Stimulated activated CD8-positive, alpha-beta memory T cell treated with anti-CD3 and anti-CD28 coated beads, Interleukin-4, amount 100 ng/mL, for 4 hours (primary cell): ENCODE measurements around the gene MAST4.

Source experiments
- DNase-seq, 2 donors: peaks; one replicate each; pipeline ENCODE4 v3.0.0-alpha.2; 2020; ENCODE audit warnings: low read depth in 2 of 2, low spot score in 1 of 2

MAST4 gene

DNA sequence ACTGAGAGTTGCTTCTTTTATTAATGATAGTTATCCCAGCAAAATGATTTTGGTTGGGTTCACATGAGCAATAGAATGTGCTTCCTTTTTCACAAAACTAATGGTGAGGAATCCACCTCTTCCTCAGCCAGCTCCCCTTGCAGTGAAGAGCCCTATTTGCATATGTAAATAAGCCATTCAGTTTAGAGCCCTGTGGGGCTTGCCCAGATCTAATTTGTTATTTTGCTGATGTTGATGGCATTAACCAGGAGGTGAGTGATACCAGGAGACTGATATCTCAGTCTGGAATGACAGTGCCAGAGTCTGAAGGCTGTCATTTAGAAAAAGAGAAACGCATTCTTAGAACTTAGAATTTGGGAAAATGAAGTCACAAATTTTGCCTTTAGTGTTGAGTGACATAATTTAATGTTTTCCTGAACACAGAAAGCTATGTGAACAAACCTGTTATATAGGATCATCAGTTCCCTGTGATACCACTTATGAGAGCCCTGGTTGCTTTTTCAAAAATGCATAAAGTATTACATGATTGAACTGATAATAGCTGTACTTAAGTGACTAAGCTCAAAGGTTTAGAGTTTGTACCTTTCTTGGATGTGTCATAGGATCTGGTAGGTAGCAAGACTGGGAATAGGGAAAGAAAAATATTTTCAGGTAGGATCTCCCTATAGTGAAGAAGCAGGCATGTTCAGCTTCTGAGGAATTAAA is 271.6 kb downstream of the MAST4 start:
- DNase-seq: no peak

DNA sequence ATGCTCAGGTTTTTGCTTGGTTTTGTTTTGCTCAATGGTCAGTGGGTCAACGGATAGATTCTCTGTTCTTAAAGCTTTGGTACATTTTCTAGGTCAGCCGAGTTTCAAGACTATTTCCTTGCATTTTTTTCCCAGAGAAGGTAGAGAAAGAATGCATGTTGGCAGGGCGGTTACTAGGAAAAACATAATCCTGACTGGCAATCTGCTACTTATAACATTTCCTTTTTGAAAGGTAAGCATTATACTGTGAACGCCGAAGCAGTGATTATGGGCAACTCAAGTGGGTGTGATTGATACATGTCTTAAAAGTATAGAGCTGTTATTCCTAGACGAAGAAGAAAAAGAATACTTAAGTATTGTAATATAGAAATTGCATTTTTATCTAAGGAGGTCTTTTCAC is 273.2 kb downstream of the MAST4 start:
- no peak for DNase-seq

DNA sequence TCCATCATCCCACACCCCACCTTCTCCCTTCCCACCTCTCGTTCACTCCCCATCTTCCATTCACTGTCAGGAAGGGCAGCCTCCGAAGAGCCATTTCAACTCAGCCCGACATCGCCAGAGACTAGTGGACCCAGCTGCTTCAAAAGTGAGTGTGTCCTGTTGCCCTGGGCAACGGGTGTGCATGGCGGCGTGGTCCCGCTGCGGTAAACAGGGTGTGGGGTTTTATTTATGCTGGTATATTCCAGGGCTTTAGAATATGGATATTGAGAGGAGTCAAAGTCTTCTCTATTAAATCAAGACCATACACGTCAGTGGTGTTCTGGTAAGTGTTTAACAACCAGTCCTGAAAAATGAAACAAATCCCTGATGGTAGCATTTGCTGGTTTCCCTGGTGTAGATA is 274.5 kb downstream of the MAST4 start:
- DNase-seq: no peak

DNA sequence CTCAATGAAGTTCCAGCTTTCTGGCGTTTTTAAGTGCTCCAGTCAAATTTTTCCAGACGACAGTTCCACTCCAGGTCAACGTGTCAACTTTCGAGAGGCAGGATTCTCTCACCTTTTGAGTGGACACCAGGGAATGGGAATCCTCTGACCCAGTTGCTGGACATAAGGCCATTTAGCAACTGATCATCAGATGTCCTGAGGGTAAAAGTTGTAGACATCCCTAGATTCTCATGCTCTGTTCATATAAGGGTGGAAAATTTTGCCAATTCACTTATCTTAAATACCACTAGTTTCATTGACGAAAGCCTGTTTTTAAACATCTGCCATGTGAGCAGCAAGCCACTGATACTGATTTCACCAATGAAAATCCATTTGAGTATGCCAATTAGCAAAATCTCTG is 275.5 kb downstream of the MAST4 start:
- DNase-seq: no peak

DNA sequence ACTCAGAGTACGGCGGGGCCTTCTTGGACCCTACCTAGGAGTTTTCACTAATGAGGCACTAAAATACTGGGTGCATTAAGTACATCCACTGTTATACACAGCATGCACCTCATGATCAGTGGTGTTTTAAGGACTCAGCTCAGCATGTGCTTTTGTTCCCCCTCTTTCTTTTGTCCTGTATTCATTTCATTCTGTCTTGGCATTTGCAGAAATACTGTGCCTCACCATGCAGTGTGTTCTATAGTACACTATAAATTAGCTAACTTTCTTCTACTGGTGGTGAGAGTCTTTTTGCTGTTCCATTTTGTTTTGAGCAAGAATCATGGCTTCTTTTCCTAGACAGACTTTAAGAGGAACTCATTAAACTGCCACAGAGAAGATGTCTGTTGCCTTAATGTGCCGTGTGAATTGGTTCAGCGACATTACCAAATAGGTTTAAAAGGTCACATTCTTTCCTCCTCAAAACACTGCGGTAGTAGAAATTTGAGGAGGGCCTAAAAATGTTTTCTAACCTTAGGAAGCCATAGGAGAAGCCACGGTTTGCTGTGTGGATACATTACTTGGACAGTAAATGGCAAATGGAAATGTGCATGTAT is 276.6 kb downstream of the MAST4 start:
- no peak for DNase-seq

DNA sequence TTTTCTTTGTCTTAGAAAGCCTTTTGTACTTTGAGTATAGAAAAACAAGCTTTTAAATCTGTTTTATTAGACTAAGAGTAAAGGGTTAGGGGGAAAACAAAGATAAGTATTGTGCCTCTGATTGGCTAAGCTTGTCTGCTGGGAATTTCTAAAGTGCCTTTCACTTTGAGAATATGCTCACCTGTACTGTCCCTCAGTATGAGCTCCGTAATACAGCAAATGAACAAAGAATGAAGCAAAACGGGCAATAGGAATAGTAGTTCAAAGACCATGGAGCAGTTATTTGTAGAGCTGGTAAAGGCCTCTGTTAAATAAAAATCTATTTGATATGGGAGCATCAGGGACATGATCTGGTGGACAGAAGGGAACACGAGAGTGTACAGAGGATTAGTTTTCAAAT is 277.8 kb downstream of the MAST4 start:
- DNase-seq: no peak

DNA sequence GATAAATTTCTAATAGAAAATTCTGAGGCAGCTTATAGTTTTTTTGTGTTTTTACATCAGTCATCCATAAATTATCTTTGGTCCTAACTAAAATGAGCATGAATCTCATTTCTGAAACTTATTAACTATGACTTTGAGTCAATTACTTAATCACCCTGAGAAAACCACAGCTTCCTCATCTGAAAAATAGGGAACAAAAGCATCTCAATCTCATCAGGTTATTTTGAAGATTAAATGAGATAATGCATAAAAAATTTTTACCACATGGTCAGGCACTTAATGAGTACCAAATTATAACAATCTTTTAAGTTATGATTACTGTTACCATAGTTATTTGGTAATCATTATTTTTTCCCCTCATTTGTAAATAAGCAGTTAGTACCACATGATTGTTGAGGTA is 279.1 kb downstream of the MAST4 start:
- DNase-seq: no peak

DNA sequence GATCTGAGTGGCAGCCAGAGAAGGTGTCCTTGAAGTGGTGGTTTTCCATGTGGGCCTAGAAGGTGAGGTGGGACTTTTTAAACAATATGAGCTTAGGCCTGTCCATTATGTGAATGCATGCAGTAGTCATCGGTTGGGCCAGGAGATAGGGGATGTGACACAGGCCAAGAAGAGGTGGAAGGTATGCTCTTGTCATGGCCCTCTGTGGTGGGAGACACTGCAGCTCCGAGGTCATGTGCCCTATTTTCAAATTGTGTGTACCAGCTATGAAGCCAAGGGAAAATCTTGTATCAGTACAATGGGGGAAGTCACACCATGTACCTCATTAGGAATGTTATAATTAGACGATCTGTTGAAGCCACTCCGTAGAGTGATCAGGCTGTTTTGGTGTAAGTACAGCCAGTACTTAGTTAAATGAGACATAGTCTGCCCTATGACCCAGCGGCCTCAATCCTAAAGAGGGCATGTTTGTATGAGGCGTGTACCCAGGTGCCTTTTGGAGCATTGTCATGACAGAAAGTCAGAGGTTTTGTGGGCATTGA is 280.1 kb downstream of the MAST4 start:
- DNase-seq: no peak

DNA sequence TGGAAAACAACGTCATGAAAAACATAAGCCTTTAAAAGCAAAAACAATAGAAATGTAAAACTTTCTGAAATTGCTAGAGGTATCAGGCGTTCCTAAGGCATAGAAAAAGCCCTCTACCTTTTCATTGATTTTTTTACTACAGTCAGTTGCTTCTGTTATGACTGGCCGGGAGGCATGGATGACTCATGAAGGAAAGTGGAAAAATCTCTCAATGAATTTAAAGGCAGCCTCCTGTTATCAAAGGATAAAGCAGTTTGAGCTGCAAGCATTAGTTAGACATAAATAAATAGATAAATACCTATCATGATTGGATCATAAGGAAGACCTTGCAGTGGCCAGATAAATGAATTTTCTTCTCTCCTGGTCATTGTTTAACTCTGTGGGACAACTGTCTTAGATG is 281.6 kb downstream of the MAST4 start:
- no peak for DNase-seq

DNA sequence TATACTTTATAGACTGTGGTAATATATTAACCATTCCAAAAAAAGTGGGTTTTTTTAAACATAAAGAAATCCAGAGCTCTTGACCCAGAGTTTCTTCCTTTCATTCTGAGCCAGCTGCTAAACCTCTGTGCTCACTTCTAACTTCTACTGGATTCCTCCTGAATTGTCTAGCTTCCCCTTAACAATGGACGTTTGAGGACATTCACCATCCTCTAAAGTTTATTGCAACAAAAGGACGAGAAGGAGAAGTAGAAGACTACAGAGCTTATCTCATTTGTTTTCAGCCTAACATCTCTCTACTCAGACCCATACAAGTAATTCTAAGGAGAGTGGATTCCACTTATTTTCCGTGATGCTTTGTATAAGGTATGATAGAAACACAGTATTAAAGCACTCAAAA is 284.2 kb downstream of the MAST4 start:
- DNase-seq: no peak

DNA sequence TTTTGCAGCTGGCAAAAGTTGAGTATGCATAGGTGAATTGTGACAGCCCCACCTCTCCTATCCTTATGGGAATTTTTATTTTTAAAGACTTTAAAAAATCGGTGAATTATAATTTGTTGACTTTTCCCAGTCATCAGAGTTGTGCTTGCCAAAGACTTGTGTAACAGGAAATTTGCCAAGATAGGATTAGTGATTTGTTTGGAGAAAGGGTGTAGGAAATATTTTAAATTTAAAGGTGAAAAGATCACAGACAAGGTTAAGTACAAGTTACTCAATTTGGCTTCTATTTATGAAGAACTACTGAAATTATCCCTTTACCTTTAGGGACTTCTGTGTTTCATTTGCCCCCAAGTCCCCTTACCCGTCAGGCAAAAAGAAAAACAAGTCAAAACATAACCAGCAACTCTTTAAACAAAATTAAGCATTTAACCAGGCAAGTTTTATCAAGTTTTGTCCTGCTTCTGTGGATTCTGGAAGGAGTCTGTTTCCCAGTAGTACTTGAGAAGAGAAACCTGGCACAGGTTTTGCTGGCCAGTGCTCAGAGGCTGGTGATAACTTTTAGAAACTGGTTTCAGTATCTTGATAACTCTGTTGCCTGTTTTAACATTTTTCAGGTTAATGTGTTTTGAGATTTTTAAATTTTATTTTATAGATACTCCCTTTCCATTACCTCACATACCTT is 285.4 kb downstream of the MAST4 start:
- no peak for DNase-seq

DNA sequence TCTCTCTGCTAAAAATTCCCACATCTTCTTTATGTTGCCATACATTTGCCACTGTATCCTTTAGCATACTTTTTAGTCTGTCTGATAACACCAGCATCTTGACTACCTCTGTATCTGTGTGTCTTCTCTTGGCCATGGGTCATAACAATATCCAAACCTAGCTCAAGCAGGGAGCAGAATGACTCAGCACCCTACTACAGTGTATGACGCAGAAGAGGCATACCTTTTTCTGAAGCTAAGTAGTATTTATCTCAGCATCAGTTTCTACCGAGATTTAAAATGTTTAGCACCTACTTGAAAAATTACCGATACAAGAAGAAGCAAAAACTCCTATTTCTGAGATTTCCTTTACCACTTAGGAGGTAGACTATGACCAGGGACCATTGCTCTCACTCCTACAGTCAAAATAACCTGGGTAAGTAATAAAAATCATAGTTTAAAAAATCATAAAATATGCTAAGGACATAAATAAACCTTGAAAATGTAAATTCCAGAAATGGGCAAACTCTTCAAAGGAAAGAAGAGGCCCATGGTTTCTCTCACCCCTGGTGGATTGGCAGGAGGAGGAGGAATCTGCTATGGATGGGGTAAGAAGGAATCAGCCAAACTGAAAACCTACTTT is 286.5 kb downstream of the MAST4 start:
- DNase-seq: no peak

DNA sequence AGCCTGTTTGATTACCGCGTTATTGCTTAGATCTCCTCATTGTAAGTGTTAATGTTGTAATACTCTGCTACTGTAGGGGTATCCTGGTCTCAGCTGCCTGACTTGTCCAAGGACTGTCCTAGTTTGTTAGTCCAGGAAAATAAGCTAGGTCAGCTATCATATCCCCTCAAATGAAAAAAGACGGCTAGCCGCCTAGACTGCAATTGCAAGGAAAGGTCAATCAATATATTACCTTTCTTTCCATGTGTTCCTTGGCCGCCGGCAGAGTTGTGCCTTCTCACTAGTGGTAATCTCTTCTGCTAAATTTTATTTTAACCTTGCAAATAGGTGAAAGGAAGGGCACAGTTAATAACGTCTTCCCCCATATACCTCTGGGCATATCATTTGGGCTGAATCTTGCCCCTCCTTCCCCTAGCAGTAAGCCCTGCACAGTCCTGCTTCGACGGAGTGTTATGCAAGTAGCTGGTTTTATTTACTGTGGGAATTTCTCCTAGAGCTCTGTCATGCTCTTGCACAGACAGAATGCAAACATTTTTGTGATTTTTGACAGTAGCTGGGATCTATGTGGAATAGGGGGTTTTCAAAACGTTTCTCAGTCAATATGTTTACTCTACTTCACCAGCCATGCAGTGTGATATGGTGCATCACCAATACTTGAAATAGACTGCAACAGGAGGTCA is 288.5 kb downstream of the MAST4 start:
- DNase-seq: no peak

DNA sequence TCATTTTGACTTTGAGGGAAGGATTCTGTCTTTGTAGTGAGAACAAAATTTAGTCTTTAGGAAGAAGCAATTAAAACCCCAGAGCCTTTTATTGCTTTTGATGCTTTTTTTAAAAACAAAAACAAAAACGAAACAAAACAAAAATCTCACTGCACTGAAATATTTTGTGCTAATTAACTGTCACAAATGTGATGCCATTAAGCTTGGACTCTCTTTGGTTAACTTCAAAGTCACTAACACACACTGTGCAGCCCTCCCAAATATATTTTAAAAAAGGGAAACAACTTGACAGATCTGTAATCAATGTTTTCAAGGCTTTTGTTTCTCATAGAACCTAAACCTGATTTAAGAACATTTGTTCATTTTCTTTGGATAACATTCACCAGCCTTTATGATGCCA is 290.7 kb downstream of the MAST4 start:
- no peak for DNase-seq

DNA sequence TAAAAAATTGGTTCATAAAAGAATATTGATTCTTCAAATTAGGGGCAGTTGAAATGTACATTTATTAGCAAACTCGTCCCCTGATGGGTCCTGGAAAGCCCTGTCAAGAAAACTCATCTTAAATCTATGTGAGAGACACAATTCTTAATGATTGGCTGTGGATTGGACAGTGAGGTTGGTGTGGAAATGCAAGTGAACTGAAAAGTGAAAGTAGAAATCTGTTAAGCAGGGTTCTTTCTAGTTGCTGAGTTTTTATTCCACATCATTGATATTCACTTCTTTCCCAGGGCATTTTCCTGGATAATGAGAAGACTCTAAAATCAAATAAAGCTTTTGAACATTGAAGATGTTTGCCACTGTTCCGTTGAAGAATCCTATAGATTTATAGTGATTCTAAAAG is 292.4 kb downstream of the MAST4 start:
- no peak for DNase-seq

DNA sequence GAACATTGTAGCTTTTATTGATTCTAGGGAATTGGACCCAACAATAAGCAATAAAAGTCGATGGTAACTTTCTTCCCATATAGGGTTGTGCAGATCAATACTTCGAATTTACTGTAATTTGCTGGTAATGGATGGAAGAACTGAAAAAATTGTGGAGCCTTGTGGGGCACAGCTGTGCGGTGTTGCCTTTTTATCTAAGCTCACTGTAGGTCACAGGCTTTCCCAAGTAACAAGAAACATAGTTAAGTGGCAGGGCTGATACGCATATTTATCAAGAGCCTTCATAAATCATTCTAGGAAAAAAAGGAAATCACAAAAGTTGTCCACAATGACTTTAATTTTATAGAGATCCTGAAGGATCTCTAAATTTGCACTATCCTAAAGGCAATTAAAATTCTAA is 292.9 kb downstream of the MAST4 start:
- DNase-seq: no peak

DNA sequence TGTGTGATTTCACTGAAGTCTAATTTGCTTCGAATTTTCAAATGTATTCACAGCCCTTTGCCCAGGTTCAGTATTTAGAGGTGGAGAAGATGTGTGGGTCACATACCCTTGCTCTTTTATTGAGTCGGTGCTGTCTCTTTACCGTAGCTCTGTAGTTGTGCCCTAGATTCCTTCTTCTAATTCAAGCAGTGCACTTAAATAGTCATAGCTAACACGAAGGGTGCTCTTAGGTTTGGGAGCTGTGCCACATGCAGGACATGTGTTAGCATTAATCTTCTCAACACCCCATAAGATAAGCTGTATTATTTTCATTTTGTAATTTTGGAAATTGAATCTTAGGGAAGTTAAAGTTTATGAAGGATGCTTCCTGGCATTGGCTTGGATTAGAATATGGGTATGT is 293.3 kb downstream of the MAST4 start:
- no peak for DNase-seq

DNA sequence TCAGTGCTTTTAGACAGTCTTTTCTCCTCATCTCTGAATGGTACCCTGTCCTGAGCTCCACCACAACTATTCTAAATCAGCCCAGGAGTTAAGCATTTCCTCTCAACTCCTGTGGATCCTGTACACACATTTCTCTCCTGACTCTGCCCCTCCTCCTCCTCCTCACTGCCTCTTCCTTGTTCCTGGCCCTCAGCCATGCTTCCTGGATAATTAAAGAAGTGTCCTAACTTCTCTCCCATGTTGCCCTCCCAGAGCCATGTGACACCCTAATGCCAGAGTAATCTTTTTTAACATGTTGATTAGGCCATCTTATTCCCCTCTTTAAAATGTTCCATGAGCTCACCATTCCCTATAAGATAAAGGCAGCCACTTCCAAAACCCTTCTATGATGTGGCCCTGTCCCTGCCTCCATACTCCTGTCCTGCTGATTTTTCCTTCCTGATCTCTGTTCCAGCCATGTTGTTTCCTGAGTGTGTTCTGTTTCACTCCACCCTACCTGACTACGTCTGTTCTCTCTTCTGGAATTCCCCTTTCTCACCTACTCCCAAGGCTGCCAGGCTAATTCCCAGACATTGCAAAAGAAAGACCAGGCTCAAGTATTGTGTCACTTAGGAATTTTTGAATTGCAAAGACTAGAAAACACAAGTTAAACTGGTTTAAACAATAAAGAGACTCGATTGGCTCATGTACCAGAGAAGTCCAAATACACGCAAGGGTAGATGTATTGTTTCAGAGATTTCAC is 295.2 kb downstream of the MAST4 start:
- DNase-seq: no peak

DNA sequence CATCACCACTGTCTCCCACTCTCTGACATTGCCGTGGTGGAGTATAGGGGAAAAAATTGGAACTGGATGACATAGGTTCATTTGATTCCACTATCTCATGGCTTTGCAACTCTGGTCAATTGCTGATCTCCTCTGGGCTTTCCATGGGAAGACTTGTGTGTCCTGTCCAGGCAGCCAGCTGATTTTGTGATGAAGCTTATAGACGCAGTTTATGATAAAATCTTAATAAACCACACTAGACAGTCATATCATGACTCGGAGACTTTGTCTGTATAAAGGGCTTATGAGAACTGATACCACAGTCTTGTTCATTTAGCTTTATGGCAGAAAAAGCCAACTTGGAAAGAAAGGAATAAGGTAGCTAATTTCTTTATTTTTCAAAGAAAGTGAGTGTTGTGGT is 296.5 kb downstream of the MAST4 start:
- no peak for DNase-seq

DNA sequence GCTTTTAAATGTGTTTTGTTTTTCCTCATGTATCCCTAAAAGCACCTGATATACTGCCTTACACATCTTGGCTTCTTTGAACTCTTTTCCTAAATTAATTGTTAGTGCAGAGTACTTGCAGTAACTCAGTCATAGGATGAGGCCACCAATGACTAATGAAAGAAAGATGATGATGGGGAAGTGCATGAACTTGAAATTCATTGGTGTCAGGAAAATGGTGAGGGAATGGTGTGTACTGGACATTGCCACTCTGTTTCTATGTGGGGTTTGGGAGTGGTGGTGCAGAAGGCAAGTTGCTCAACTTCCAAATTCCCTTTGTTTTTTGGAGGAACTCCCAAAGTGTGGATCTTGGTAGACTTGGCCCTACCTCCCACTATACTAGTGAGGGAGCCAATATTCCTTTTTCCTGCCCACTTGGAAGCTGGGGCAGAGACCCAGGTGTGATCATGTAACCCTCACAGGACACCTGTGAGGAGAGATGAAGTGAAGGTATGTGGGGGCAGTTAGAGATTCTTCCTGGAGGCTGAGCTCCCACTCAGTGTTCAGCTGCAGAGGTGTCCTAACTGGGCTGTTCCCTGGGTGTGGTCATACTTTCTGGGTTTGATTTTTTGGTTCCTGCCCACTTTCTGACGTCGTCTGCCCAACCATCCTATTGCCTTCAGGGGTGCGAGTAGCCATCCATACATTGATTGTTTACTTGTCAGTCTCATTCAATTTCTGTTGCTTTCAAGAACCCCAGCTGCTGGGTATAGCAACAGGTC is 298.5 kb downstream of the MAST4 start:
- DNase-seq: no peak
